ENCODE data around the gene NARS2. TPM values are rescaled to one million over a fixed set of nuclear protein-coding genes. Genes with fewer than 3 reads are reported as not detected.

Gene NARS2
- total RNA-seq, 6 donors from 2014 or later: 7.7 to 45.1 (median 15.5) TPM

GRCh38 chr11:78406568-78407196 lies 168.0 kb downstream of the NARS2 start:
- TF ChIP-seq CTCF (IDR thresholded peaks at IDR 0.05) (no peak), EP300 (IDR thresholded peaks at IDR 0.05) (no peak), POLR2A (IDR thresholded peaks at IDR 0.05) (no peak), POLR2AphosphoS5 (IDR thresholded peaks at IDR 0.05) (no peak)
- ATAC-seq (ENCODE audit: low FRiP score in 2 of 2) (no peak), DNase-seq (no peak)
- Histone ChIP-seq H3K27ac (no peak overlapping the region), H3K9me3 (peaks cover 6 to 15% (median 9%) of the 10 kb centered on the region in 4 donors), H3K4me3 (no peak overlapping the region), H3K36me3 (peaks cover 0 to 3% (median 1%) of the 10 kb centered on the region in 4 donors), H3K4me1 (peaks cover 0 to 9% (median 7%) of the 10 kb centered on the region in 4 donors), H3K27me3 (no peaks in the 10 kb centered on the region)
- WGBS, 2 donors: 84 to 86% methylated on average over 3 of the region's 3 CpGs

- TF ChIP-seq POLR2AphosphoS5 (IDR thresholded peaks at IDR 0.05) (no peak), CTCF (IDR thresholded peaks at IDR 0.05) (no peak)
- ATAC-seq (ENCODE audit: low FRiP score in 2 of 2) (no peak), DNase-seq (no peak)
- WGBS, 2 donors: 50 to 65% methylated on average over 2 of the region's 2 CpGs
- Histone ChIP-seq H3K9me3 (peaks cover 6 to 15% (median 9%) of the 10 kb centered on the region in 4 donors), H3K4me3 (no peak overlapping the region), H3K27ac (no peak overlapping the region), H3K36me3 (peaks cover 0 to 3% (median 1%) of the 10 kb centered on the region in 4 donors), H3K27me3 (no peaks in the 10 kb centered on the region), H3K4me1 (peaks cover 0 to 10% (median 9%) of the 10 kb centered on the region in 4 donors)
Observed at GRCh38 chr11:78405805-78406204, 168.9 kb downstream of the NARS2 start.

GRCh38 chr11:78403781-78404180 lies 170.9 kb downstream of the NARS2 start:
- Histone ChIP-seq H3K9me3 (no peaks in the 10 kb centered on the region), H3K4me3 (no peak overlapping the region), H3K27me3 (no peaks in the 10 kb centered on the region), H3K27ac (no peak overlapping the region), H3K36me3 (no peaks in the 10 kb centered on the region), H3K4me1 (peaks cover 5 to 18% (median 17%) of the 10 kb centered on the region in 4 donors)
- WGBS, 2 donors: 61 to 72% methylated on average over 2 of the region's 2 CpGs
- DNase-seq: no peak
- TF ChIP-seq CTCF (IDR thresholded peaks at IDR 0.05): no peak
- no peak for TF ChIP-seq POLR2AphosphoS5 (IDR thresholded peaks at IDR 0.05)
- no peak for TF ChIP-seq EP300 (IDR thresholded peaks at IDR 0.05)
- no peak for TF ChIP-seq POLR2A (IDR thresholded peaks at IDR 0.05)
- ATAC-seq (ENCODE audit: low FRiP score in 2 of 2): no peak

GRCh38 chr11:78402847-78403246 lies 171.8 kb downstream of the NARS2 start:
- Histone ChIP-seq H3K4me1 (peaks cover 5 to 22% (median 20%) of the 10 kb centered on the region in 4 donors), H3K4me3 (no peak overlapping the region), H3K27me3 (no peaks in the 10 kb centered on the region), H3K27ac (no peak overlapping the region), H3K9me3 (no peaks in the 10 kb centered on the region), H3K36me3 (no peaks in the 10 kb centered on the region)
- no peak for TF ChIP-seq EP300 (IDR thresholded peaks at IDR 0.05)
- no peak for TF ChIP-seq POLR2A (IDR thresholded peaks at IDR 0.05)
- TF ChIP-seq POLR2AphosphoS5 (IDR thresholded peaks at IDR 0.05): no peak
- TF ChIP-seq CTCF (IDR thresholded peaks at IDR 0.05): no peak
- no peak for ATAC-seq (ENCODE audit: low FRiP score in 2 of 2)
- no peak for DNase-seq
- 96 to 97% methylated on average over 3 of the region's 3 CpGs for WGBS, 2 donors

- no peak for ATAC-seq (ENCODE audit: low FRiP score in 2 of 2)
- DNase-seq: no peak
- no peak overlapping the region for H3K4me3 ChIP-seq
- 83 to 99% methylated on average over 3 of the region's 3 CpGs for WGBS, 2 donors
- TF ChIP-seq EP300 (IDR thresholded peaks at IDR 0.05) (no peak), CTCF (IDR thresholded peaks at IDR 0.05) (no peak), POLR2A (IDR thresholded peaks at IDR 0.05) (no peak), POLR2AphosphoS5 (IDR thresholded peaks at IDR 0.05) (no peak)
- no peaks in the 10 kb centered on the region for H3K9me3 ChIP-seq
- no peak overlapping the region for H3K27ac ChIP-seq
- no peaks in the 10 kb centered on the region for H3K36me3 ChIP-seq
- no peaks in the 10 kb centered on the region for H3K27me3 ChIP-seq
- peaks cover 5 to 25% (median 21%) of the 10 kb centered on the region in 4 donors for H3K4me1 ChIP-seq
Observed at GRCh38 chr11:78400702-78401101, 174.0 kb downstream of the NARS2 start.
